Right atrium auricular region (tissue), 2 donors: Measurements from ENCODE around the gene FANCI. TPM values are rescaled to one million over a fixed set of nuclear protein-coding genes. Genes with fewer than 3 reads are reported as not detected.

ENCODE experiments used
- DNase-seq: peaks from one replicate; pipeline ENCODE4 v3.0.0-alpha.2; 2019; ENCODE audit warnings: low spot score
- H3K27ac ChIP-seq, 2 donors: fragments of 200-600 bp; sonication (generic); 1 replicate in 1 of 2; 2 replicates in 1 of 2; pipeline ENCODE4 v1.5.1; 2016 to 2019
- H3K27me3 ChIP-seq, 2 donors: fragments of 200-600 bp; sonication (generic); one replicate each; pipeline versions ENCODE4 v1.5.1 to v1.6.0; 2017 to 2019
- H3K36me3 ChIP-seq: fragments of 200-600 bp; sonication (generic); one replicate; pipeline ENCODE4 v1.5.1; 2016
- H3K4me1 ChIP-seq, 2 donors: fragments of 200-600 bp; sonication (generic); one replicate each; pipeline versions ENCODE4 v1.5.1 to v1.6.0; 2017 to 2019
- H3K4me3 ChIP-seq, 2 donors: fragments of 200-600 bp; sonication (generic); 1 replicate in 1 of 2; 2 replicates in 1 of 2; pipeline ENCODE4 v1.5.1; 2017 to 2019; ENCODE audit warnings: mild to moderate bottlenecking in 1 of 2, moderate library complexity in 1 of 2
- H3K9me3 ChIP-seq, 2 donors: fragments of 200-600 bp; sonication (generic); one replicate each; pipeline ENCODE4 v1.5.1; 2019
- total RNA-seq, 2 donors: library from RNA; depleted of rRNA; stranded (reverse); fragments of >200 nt; gene quantifications; one replicate each; pipeline ENCODE4 v1.1.0, GENCODE V29; 2016
- TF ChIP-seq, protein P1 (sequence below), 2 donors: fragments of 200-600 bp; sonication (generic); IDR thresholded peaks; one replicate each; pipeline ENCODE4 v1.5.1; 2019; ENCODE audit warnings: antibody characterized with exemption in 2 of 2

The FANCI gene
- total RNA-seq, 2 donors from 2014 or later: 0.79 to 1.6 TPM

DNA sequence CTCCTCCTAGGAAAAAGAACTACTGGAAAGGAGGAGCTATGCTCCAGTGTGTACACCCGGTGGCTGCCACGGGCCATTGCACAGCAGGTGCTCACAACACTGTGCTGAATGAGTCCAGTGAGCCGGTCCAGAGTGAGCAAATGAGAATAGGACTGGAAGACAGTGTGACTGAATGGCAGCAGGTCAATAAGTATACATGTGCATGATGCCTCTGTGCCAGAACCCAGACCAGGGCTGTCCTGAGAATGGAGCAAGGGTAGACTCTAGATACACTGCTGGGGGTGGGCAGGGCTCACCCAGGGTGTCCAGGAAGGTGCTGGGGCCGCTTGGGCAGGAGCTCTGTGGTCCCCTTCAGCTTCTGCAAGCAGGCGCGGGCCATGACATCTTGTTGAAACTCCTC, 82.5 kb downstream of the FANCI start:
- Histone ChIP-seq H3K4me3 (no peak overlapping the region), H3K9me3 (no peaks in the 10 kb centered on the region), H3K27ac (no peak overlapping the region), H3K27me3 (no peaks in the 10 kb centered on the region), H3K36me3 (peaks cover 96% of the 10 kb centered on the region), H3K4me1 (peaks cover 0 to 24% of the 10 kb centered on the region in 2 donors)
- no peak for DNase-seq
- TF ChIP-seq, protein P1, sequence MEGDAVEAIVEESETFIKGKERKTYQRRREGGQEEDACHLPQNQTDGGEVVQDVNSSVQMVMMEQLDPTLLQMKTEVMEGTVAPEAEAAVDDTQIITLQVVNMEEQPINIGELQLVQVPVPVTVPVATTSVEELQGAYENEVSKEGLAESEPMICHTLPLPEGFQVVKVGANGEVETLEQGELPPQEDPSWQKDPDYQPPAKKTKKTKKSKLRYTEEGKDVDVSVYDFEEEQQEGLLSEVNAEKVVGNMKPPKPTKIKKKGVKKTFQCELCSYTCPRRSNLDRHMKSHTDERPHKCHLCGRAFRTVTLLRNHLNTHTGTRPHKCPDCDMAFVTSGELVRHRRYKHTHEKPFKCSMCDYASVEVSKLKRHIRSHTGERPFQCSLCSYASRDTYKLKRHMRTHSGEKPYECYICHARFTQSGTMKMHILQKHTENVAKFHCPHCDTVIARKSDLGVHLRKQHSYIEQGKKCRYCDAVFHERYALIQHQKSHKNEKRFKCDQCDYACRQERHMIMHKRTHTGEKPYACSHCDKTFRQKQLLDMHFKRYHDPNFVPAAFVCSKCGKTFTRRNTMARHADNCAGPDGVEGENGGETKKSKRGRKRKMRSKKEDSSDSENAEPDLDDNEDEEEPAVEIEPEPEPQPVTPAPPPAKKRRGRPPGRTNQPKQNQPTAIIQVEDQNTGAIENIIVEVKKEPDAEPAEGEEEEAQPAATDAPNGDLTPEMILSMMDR (IDR thresholded peaks at IDR 0.05): no peak

DNA sequence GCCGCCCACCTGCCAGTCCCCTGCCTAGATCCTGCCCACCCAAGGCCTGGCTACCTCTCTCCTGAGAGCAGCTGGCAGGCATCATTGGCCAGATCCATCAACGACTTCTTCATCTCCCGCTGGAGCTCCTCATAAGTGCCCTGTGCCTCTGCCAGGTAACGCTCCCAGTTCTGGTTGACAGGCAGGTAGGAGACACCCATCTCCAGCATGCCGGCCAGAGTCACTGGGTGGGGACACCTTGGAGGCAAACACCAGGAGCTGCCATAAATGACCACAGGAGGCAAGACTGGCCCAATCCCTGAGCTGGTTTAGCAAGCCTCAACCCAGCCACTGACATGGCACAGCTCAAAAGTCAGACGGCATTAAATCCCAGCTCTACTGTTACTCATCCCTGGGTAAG, 83.3 kb downstream of the FANCI start:
- no peaks in the 10 kb centered on the region for H3K27me3 ChIP-seq
- no peak overlapping the region for H3K4me3 ChIP-seq
- no peaks in the 10 kb centered on the region for H3K9me3 ChIP-seq
- H3K4me1 ChIP-seq: peaks cover 0 to 32% of the 10 kb centered on the region in 2 donors
- DNase-seq: no peak
- TF ChIP-seq, protein P1 (IDR thresholded peaks at IDR 0.05): no peak
- peaks cover 96% of the 10 kb centered on the region for H3K36me3 ChIP-seq
- H3K27ac ChIP-seq: no peak overlapping the region

DNA sequence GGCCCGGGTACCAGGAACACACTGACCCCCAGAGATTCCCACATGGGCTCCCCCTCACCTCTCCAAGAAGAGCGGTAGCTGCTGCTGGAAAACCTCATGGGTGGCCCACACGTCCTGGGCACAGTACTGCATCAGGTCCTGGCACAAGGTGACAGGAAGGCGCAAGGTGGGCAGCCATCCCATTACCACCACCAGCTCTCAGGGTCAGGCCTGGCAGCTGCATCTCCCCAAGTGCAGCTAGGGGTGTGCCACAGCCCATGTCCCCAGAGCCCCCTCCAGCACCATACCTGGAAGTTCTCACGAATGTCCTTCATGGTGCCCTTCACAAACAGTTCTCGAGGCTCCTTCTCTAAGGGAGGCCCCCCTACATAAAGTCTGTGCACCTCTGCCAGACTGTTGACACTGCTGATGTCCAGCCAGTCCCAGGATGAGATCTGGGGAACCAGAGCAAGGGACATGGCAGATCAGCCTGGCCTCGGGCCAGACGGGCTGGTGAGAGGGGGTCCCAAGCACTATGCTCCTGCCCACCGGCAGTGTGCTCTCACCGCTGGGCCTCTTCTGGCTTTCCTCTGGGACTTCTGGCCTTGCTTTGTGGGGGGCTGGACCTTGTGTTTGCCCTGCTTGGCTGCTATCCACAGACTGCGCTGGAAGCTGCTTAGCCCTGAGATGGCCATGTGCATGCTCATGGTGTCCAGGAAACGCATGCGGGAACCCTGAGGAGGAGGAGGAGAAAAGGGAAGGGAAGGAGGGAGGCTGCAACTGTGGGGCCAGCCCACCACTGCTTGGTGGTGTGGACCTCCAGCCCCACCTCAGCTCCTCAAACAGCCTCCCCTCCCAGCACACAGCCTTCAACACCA, 84.8 kb downstream of the FANCI start:
- H3K4me3 ChIP-seq: no peak overlapping the region
- H3K36me3 ChIP-seq: peaks cover 93% of the 10 kb centered on the region
- H3K4me1 ChIP-seq: peaks cover 0 to 47% of the 10 kb centered on the region in 2 donors
- TF ChIP-seq, protein P1 (IDR thresholded peaks at IDR 0.05): no peak
- no peaks in the 10 kb centered on the region for H3K27me3 ChIP-seq
- no peak overlapping the region for H3K27ac ChIP-seq
- no peak for DNase-seq
- no peaks in the 10 kb centered on the region for H3K9me3 ChIP-seq

DNA sequence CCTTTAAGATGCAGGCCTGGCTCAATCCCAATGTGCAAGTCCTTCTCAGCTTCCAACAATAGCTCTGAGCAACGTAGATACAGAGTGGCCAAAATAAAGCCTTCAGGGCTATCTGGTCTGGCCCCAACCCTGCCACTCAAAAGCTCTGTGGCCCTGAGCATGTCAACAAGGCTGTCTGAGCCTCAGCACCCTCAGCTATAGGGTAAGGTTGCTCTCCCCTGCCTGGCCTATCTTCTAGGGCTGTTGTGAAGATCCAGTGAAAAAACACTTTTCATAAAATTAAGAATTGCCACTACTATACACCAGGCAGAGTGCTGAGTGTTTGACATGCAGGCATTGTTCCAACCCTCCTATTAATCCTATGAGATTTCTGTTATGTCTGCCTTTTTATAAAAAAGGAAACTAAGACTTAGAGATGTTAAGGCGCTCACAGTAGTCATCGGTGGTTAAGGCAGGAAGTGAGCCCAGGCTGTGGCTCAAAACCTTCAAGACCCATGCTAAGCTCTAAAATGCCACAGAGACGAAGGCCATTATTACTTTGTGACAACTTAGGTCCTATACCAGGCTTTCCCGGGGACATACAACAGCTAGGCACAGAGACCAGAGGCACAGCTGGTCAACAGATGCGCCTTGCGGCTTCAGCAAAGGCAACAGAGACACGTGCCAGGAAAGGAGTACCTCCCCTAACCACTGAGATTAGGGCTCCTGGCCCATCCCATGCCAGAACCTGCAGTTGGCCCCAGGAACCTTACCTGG, 85.7 kb downstream of the FANCI start:
- Histone ChIP-seq H3K27me3 (no peaks in the 10 kb centered on the region), H3K4me1 (peaks cover 0 to 53% of the 10 kb centered on the region in 2 donors), H3K4me3 (no peak overlapping the region), H3K36me3 (peaks cover 84% of the 10 kb centered on the region), H3K27ac (no peak overlapping the region), H3K9me3 (no peaks in the 10 kb centered on the region)
- DNase-seq: no peak
- TF ChIP-seq, protein P1 (IDR thresholded peaks at IDR 0.05): no peak

DNA sequence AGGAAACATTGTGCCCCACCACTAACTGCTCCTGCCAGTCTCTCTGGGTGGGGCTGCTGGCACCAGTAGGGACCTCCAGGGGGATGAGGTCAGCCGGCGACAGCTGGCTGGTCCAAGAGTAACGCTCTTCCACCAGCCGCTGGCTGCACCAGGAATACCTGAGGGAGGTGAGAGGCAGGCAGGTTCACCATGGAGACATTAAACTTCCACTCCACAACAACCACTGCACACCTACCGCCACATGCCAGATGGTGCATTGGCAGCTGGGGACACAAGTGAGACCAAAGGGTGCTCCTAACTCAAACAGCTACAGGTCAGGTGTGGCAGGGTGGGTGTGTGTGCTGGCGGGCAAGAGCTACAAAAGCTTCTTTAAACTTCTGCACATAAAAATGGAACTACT, 86.3 kb downstream of the FANCI start:
- peaks cover 0 to 54% of the 10 kb centered on the region in 2 donors for H3K4me1 ChIP-seq
- no peak for DNase-seq

More for the DNA sequence above, 86.3 kb downstream of the FANCI start:
- no peaks in the 10 kb centered on the region for H3K9me3 ChIP-seq
- TF ChIP-seq, protein P1 (IDR thresholded peaks at IDR 0.05): no peak
- H3K27ac ChIP-seq: no peak overlapping the region
- no peaks in the 10 kb centered on the region for H3K27me3 ChIP-seq
- H3K36me3 ChIP-seq: peaks cover 80% of the 10 kb centered on the region
- H3K4me3 ChIP-seq: no peak overlapping the region
